WERI-Rb-1 (cell line): ENCODE measurements around the gene ELN.

ENCODE experiments used
- DNase-seq: peaks from one replicate; pipeline ENCODE4 v3.0.0-alpha.2; 2020
- H3K27ac ChIP-seq: fragments of 250-450 bp; sonication (Bioruptor Pico); 2 replicates; pipeline ENCODE4 v1.5.1; 2020; ENCODE audit warnings: mild to moderate bottlenecking, moderate library complexity
- H3K27me3 ChIP-seq: fragments of 250-450 bp; sonication (Bioruptor Pico); 2 replicates; pipeline ENCODE4 v1.5.1; 2021; ENCODE audit warnings: mild to moderate bottlenecking, low read depth, moderate library complexity; ENCODE audit not compliant: insufficient read depth, severe bottlenecking
- H3K36me3 ChIP-seq: fragments of 250-450 bp; sonication (Bioruptor Pico); 2 replicates; pipeline ENCODE4 v1.5.1; 2020; ENCODE audit warnings: mild to moderate bottlenecking, moderate library complexity
- H3K4me3 ChIP-seq: 2 replicates; pipeline ENCODE4 v1.5.1; 2011; ENCODE audit warnings: low read depth, mild to moderate bottlenecking, control low read depth, low read length
- H3K9me3 ChIP-seq: fragments of 250-450 bp; sonication (Bioruptor Pico); 2 replicates; pipeline ENCODE4 v1.5.1; 2021; ENCODE audit warnings: mild to moderate bottlenecking, moderate library complexity; ENCODE audit not compliant: severe bottlenecking
- CTCF ChIP-seq: IDR thresholded peaks from 2 replicates; pipeline ENCODE4 v1.5.1; 2011; ENCODE audit warnings: low read depth, mild to moderate bottlenecking, control low read depth, inconsistent platforms, low read length

The ELN gene

GRCh38 chr7:74083928-74084721 is 56.2 kb downstream of the ELN start:
- Histone ChIP-seq H3K36me3 (peaks cover 30% of the 10 kb centered on the region), H3K27me3 (no peaks in the 10 kb centered on the region), H3K4me3 (peak overlapping the region; percentile 54), H3K9me3 (no peaks in the 10 kb centered on the region), H3K27ac (peak overlapping the region; percentile 64)
- no peak for TF ChIP-seq CTCF
- DNase-seq = peak; percentile 48

- no peaks in the 10 kb centered on the region for H3K27me3 ChIP-seq
These were observed 57.0 kb downstream of the ELN start for GRCh38 chr7:74084722-74085578.

GRCh38 chr7:74087791-74088453 is 59.9 kb downstream of the ELN start:
- peaks cover 31% of the 10 kb centered on the region for H3K36me3 ChIP-seq
- TF ChIP-seq CTCF = no peak
- no peak overlapping the region for H3K4me3 ChIP-seq
- no peak overlapping the region for H3K27ac ChIP-seq
- no peaks in the 10 kb centered on the region for H3K27me3 ChIP-seq
- no peaks in the 10 kb centered on the region for H3K9me3 ChIP-seq
- DNase-seq = no peak

More at GRCh38 chr7:74084722-74085578, 57.0 kb downstream of the ELN start:
- Histone ChIP-seq H3K9me3 (no peaks in the 10 kb centered on the region), H3K36me3 (peaks cover 31% of the 10 kb centered on the region), H3K27ac (peak overlapping the region; percentile 64; the same call in 1 of the 2 replicates), H3K4me3 (peak overlapping the region; percentile 54)
- no peak for TF ChIP-seq CTCF
- no peak for DNase-seq

GRCh38 chr7:74092321-74092963 is 64.5 kb downstream of the ELN start:
- H3K36me3 ChIP-seq = peaks cover 26% of the 10 kb centered on the region
- no peak for TF ChIP-seq CTCF
- no peak for DNase-seq
- H3K27ac ChIP-seq = no peak overlapping the region
- H3K9me3 ChIP-seq = peaks cover 3% of the 10 kb centered on the region
- no peak overlapping the region for H3K4me3 ChIP-seq
- H3K27me3 ChIP-seq = no peaks in the 10 kb centered on the region

- H3K36me3 ChIP-seq = peaks cover 25% of the 10 kb centered on the region
- H3K4me3 ChIP-seq = no peak overlapping the region
- no peak for DNase-seq
- H3K27ac ChIP-seq = no peak overlapping the region
- peaks cover 6% of the 10 kb centered on the region for H3K9me3 ChIP-seq
- TF ChIP-seq CTCF = no peak
- no peaks in the 10 kb centered on the region for H3K27me3 ChIP-seq
These were observed 65.0 kb downstream of the ELN start for GRCh38 chr7:74092964-74093471.
